GM18868 (cell line): Measurements from ENCODE around the gene FGF6.
"Not testable (repeated sequence)": the region's sequence is repeated elsewhere in the genome, so short reads cannot be mapped to it uniquely, and the experiment has no call there.

ENCODE experiments used
- ATAC-seq: cut with Tn5 transposase; IDR thresholded peaks from one replicate; pipeline ENCODE4 v1.9.1; 2021; ENCODE audit warnings: mild to moderate bottlenecking, moderate library complexity; ENCODE audit not compliant: unreplicated experiment

The FGF6 gene

GRCh38 chr12:4421590-4422031 is 24.0 kb downstream of the FGF6 start:
- no peak for ATAC-seq

DNA sequence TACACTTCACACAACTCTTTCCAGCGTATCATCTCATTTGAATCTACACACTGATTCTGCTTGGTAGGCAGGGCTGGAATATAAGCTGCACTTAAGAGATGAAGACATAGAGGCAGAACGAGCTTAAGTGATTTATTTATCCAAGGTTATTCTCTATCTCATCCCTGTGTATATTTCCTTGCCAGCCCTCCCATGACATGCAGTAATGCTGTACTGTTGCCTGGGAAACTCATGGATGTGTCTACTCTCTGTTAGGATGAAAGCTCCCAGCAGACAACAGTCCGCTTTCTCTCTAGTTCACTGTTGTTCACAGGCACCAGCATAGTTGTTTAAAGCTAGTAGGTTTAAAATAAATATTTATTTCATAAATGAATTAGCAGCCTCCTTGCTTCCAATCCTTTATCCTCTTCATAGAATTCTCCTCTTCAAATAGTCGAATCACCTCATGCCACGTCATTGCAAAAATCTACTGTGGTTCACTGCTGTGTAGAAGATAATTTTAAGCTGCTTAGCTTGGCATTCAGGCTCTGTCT is 25.4 kb downstream of the FGF6 start:
- no peak for ATAC-seq

DNA sequence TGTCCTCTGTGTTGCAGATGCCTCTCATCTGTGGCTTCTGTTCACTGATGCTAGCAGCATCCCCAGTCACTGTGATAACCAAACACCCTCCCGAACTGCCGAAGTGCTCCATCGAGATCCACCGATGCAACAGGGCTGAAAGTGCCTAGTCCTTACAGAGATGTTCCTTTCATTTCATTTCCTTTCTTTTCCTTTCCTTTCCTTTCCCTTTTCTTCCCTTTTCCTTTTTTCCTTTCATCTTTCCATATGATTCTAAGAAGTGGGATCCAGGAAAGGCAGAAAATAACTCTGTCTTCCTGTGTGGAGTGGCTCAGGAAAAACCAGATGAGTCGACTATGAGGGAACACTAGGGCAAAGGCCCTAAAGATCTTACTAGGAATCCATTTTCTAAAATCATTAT is 26.7 kb downstream of the FGF6 start:
- ATAC-seq = no peak

DNA sequence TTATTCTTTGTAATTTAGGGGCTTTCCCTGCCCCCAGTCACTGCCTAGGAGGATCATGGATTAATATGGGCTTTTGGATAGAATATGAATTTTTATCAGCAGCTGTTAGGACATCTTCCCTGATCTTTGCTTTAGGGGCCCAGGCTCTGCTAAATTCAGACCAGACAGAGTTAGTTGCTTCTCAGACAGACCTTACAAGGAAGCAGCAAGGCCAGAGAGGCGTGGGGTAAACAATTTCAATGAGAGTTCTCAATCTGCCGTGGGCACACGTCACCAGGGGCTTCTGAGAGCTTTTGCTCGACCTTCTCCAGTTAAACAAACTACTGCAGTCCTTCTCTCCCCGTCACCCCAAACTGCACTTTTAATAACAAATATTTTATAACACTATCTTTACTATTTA is 27.7 kb downstream of the FGF6 start:
- no peak for ATAC-seq

- no peak for ATAC-seq
Observed at GRCh38 chr12:4417455-4417854, 28.2 kb downstream of the FGF6 start.

DNA sequence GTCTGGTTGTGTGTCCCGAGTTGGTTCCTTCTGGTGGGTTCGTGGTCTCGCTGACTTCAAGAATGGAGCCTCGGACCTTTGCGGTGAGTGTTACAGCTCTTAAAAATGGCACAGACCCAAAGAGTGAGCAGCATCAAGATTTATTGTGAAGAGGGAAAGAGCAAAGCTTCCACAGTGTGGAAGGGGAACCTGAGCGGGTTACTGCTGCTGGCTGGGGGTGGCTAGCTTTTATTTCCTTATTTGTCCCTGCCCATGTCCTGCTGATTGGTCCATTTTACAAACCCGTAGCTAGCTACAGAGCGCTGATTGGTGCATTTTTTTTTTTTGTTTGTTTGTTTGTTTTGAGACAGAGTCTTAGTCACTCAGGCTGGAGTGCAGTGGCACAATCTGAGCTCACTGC is 29.3 kb downstream of the FGF6 start:
- ATAC-seq = no peak

GRCh38 chr12:4412465-4412864 is 33.1 kb downstream of the FGF6 start:
- ATAC-seq = no peak

- no peak for ATAC-seq
Observed at GRCh38 chr12:4412056-4412455, 33.6 kb downstream of the FGF6 start.

- ATAC-seq = no peak
Observed at GRCh38 chr12:4407136-4407535, 38.5 kb downstream of the FGF6 start.

GRCh38 chr12:4404877-4405637 is 40.6 kb downstream of the FGF6 start:
- not testable (repeated sequence) for ATAC-seq

DNA sequence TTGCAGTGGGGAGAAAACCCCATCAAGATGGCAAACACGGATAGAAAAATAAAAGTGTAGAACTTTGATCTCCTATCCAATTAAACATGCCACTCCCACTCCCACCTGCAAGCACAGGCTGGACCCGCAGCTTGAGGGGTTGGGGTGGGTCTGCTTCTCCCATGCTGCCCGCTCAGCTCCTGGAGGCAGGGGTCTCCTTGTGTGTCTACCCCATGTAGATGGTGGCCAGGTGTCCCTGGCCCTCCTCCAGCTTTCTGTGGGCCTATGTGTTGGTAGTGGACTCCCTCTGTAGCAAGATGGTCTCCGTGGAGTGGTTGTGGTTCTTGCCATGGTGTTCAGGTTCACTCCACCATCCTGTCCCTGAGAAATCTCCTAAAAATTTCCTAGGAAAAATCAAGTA is 42.6 kb downstream of the FGF6 start:
- no peak for ATAC-seq

GRCh38 chr12:4401117-4401516 is 44.5 kb downstream of the FGF6 start:
- no peak for ATAC-seq

DNA sequence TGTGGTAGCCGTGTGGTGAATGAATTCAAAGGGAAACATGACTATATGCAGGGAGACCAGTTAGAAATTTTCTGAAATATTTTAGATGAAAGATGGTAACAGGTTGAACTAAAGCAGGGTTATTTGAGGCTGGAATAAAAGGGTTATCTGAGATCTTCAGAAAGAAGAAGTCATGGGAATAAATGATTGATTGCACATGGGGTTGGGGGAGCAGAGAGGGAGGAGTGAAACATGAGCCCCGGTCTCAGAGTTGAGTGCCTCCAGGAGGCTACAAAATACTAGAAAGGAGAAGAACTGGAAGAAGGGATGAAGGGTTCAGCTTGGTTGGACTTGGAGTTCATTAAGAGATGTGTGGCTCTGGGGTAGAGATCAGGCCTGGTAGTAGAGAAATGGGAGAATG is 49.8 kb downstream of the FGF6 start:
- ATAC-seq = no peak

DNA sequence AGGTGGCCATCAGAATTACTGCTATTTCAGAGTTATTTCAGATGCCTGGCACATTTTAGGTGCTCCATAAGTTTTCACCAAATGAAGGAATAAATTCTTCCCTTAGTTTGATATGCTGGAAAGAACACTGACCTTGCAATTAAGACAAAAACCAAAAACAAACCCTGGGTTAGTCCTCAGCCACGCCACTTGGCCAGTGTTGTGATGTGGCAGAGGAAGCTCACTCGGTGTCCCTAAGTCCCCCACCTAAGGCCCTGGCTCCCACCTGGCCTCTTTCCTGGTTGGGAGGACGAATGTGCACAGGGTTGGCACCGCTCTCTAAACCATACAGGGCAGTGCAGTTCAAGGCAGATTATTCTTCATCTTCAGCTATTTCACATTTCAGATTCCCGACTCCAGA is 52.4 kb downstream of the FGF6 start:
- no peak for ATAC-seq

GRCh38 chr12:4392223-4392742 is 53.3 kb downstream of the FGF6 start:
- ATAC-seq = no peak

DNA sequence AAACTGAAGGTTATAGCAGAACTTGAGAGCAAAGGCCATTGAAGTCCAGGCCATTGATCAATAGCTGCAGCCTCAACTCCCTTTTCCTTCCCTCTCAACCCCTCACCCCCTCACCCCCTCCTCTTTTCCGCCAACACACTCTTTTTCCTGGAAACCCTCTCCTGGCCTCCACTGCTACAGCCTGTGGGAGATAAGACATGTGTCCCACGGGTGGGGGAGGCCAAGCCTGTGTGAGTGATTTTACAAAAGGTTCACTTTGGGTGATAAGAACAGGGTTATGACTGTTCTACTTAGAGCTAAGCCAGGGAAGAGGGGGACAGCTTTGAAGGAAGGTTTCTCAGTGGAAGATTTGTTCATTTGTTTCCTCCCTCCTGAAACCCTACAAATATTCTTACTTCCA is 57.0 kb downstream of the FGF6 start:
- no peak for ATAC-seq

DNA sequence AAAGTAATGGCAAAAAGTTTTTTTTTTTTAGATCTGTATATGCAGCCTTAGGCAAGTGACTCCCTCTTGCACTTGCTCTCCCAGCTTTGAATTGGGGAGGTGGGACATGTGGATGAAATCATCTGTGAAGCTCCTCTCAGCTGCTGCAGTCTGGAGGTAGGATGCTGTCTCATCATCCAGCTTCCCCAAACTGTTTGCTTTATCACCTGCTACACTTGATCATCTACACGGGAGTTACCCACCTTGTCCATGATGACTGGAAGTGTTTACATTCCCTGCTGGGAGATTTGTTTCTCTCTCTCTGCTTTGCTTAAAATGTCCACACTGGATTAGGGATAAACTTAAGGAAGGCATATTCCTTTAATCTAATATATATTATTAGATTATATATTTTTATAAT is 57.6 kb downstream of the FGF6 start:
- ATAC-seq = no peak

GRCh38 chr12:4387607-4388006 is 58.0 kb downstream of the FGF6 start:
- no peak for ATAC-seq

GRCh38 chr12:4386801-4387200 is 58.8 kb downstream of the FGF6 start:
- ATAC-seq = no peak
